HG03571 (cell line): ENCODE results near the gene DOK4.
"Not testable (repeated sequence)": the region's sequence is repeated elsewhere in the genome, so short reads cannot be mapped to it uniquely, and the experiment has no call there.

Experiments used
- ATAC-seq: cut with Tn5 transposase; IDR thresholded peaks from one replicate; pipeline ENCODE4 v1.9.1; 2021; ENCODE audit not compliant: unreplicated experiment

The DOK4 gene

GRCh38 chr16:57452021-57452420 is 34.3 kb downstream of the DOK4 start:
- no peak for ATAC-seq

DNA sequence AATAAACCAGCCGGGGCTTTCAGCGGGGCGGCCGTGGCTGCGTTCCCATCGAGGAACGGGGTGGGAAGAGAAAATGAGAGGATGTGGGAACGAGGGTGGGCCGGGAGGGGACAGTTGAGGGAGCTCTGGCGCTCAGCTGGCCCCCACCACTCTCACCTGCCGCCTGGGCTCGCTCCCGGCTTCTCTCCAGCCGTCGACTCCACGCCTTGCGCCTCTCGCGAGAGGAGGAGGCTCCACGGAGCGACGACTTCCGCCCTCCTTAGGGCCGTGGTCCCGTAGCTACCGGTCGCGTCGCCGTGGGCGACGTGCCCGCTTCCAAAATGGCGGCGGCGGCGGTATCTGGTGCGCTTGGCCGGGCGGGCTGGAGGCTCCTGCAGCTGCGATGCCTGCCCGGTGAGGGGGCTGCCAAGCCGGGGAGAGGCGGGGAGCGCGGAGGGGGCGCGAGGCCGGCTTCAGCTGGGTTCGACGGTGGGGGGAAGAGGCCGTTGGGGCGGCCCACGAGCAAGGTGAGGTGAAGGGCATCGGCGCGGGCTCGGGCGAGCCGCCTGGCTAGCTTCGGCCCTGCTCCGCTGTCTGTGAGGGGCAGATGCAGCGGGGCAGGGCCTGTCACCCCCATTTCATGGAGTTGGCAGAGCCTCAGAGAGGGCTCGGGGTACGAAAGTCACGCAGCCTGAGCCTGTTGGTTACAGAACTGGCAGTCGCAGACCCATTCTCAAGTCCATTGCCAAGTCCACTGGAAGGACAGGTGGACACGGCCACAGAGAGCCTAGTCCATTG is 38.9 kb downstream of the DOK4 start, which contains the start of the genes CIAPIN1 and COQ9:
Gene CIAPIN1, minus strand, starts transcription at position 200 of the 777 bp plus-strand sequence. CDS start 6,457 bp downstream, outside the sequence.
Gene COQ9, plus strand, starts transcription at position 294 of the 777 bp plus-strand sequence. Its CDS starts 27 bp downstream, at position 321.
- ATAC-seq, result peak; percentile 97

DNA sequence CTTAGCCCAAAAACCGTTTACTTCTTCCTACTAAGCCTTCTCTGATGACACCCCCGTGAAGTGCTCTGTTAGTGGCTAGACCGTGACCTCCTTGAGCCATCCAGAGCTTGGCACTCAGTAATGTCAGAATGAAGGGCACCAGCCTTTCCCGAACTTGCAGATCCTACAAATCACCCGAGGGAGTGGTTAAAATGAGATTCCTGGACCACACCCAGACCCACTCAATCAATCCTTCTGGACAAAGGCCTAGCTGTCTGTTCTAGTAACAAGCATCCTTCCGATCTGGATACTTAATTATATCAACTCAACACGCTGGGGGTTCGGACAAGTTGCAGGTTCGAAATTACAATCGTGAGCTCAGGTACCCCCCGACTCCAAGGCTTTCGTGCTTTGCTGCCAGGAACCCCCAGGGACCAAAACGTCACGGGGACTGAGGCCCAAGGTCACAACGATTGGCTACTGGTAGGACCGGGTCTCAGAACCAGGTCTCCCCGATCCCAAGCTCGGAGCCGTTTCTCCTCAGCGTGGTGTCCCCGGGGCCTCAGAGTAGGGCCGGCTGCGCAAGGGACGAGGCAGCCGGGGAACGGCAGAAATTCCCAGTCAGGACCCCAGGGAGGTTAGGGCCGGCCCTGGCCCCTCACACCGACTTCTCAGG is 39.6 kb downstream of the DOK4 start:
- peak; percentile 30 for ATAC-seq

- ATAC-seq, result no peak
Measured at GRCh38 chr16:57445510-57445909, 40.8 kb downstream of the DOK4 start.

- no peak for ATAC-seq
Measured at GRCh38 chr16:57444711-57445110, 41.6 kb downstream of the DOK4 start.

GRCh38 chr16:57440551-57440950 is 45.7 kb downstream of the DOK4 start:
- not testable (repeated sequence) for ATAC-seq

GRCh38 chr16:57439947-57440346 is 46.3 kb downstream of the DOK4 start:
- not testable (repeated sequence) for ATAC-seq

DNA sequence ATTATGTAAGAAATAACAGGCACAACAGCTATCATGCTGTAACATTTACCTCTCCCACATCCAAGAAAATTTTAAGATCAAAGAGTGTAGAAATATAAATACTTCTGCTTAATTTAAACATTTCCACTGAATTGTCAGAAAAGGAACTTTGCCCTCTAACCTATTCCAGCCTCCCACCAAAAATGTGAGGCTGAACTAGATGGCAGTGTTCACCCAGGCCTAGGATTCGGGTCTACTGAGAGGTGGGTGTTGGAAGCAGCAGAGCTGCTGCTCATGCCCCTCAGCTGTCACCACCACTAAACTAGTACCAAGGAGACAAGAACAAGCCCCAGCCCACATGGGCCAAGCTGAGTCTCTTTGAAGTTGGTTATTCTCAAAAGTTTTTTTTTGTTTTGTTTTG is 50.5 kb downstream of the DOK4 start:
- ATAC-seq, result no peak

- ATAC-seq, result no peak
Measured at GRCh38 chr16:57434003-57434402, 52.3 kb downstream of the DOK4 start.

DNA sequence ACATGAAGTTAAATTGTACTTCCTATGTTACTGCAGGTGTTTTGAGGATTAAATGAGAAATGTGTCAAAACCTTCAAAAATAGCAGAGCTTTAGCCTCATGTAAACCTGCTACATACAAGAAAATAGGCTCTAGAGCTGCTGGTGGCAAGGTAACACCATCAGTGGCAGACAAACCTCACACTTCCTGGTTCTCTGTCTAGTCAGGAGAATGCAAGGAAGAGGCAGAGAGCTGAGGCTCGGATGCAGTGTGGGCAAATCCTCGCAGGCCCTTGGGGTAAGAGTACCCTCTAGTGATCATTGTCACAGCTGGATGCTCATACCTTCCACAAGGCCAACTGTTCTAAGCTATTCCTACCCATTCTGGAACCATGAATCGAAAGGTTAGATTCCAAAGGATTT is 53.3 kb downstream of the DOK4 start:
- no peak for ATAC-seq

DNA sequence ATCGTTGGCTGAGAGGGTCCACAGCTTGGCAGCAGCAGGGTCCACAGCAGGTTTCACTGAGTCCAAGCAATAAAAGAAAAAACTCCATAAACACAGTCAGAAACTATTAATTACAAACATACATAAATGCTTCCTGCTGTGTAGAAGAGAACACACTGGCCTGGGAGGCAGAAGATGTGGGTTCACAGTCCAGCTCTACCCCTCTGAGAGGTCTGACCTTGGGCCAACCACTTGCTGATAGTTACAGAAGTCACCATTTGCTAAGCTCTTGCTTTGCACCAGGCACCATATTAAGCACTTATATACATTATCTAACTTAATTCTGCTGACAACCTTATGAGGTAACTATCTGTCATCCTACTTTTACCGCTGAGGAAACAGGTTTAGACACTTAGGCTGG is 53.8 kb downstream of the DOK4 start:
- no peak for ATAC-seq

- ATAC-seq, result no peak
Measured at GRCh38 chr16:57430955-57431354, 55.3 kb downstream of the DOK4 start.

DNA sequence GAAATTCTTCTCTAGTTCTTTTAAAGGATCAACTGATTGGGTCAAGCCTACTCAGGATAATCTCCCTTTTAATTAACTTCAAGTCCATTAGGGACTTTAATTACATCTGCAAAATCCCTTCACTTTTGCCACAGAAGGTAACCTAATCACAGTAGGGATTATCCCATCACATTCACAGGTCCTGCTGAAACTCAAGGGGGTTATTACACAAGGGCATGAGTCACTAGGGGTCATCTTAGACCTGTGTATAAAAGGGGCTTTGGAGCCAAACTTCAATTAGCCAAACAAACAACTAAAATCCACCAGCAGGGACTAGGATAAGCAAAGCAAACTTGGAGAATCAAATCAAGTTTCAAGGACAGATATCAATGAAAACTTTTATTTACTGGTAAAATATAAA is 58.5 kb downstream of the DOK4 start:
- ATAC-seq, result no peak

GRCh38 chr16:57427307-57427706 is 59.0 kb downstream of the DOK4 start:
- ATAC-seq, result no peak

GRCh38 chr16:57426356-57426755 is 59.9 kb downstream of the DOK4 start:
- ATAC-seq, result no peak

DNA sequence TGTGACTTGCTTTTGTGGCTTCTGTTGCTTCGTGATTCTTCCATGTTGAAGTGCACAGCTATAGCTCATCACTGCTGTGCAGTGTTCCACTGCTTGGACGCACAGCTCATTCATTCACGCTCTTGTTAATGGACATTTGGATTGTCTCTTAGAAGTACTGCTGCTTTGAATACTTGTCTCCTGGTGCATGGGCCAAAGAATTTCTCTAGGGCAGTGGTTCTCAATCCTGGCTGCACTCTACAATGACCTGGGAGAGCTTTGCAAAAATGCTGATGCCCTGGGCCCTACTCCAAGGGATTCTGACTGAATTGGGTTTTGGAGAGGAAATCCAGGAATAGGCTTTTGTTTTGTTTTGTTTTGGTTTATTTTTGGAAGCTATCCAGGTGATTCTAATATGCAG is 61.7 kb downstream of the DOK4 start:
- ATAC-seq, result no peak

DNA sequence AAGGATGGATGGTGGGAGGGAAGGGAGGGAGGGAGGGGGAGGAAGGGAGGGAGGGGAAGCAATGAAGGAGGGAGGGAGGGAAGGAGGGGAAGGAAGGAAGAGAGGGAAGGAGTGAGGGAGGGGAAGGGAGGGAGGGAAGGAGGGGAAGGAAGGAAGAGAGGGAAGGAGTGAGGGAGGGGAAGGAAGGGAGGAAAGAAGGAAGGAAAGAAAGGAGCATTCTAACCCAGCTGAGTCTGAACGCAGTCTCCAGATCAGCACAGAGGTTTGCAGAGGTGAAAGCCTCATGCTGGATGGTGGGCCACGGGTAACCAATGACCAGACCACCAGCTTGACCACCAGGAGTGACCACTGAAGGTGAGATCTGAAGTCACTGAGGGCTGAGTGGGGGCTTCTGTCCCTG is 63.1 kb downstream of the DOK4 start:
- ATAC-seq, result no peak

DNA sequence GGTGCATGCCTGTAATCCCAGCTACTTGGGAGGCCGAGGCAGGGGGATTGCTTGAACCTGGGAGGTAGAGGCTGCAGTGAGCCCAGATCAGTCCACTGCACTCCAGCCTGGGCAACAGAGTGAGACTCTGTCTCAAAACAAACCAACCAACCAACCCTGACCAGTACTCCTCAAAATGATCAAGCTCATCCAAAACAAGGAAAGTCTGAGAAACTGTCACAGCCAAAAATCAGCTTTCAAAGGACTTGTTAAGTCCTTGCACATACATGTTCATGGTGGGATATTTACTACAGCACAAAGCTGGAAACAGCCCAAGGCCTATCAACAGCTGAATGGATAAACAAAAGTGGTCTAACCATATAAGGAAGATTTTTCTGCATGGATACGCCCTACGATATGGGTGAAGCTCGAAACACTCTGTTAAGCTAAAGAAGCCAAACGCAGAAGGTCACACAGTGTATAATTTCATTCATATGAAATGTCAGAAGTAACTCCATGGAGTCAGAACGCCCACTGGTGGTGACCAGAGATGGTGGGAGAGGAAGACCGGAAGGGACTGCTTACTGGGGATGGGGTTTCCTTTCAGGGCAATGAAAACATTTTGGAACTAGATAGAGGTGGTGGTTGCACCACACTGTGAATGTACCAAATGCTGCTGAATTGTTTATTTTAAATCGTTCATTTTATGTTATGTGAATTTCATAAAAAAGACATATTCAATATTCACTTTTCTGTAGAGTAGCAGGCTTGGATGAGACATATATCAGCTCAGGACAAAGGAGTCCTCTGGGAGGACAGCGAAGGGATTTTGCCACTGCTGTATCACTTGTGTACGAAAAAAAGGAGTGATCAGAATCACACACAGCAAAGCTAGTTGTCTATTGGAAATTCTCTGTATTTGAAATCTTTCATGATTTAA is 64.0 kb downstream of the DOK4 start:
- no peak for ATAC-seq
